Right kidney (tissue), 1 donor: Measurements from ENCODE around the gene RGL3.
"Not testable (repeated sequence)": the region's sequence is repeated elsewhere in the genome, so short reads cannot be mapped to it uniquely, and the experiment has no call there.

Experiments
- DNase-seq: peaks from one replicate; pipeline ENCODE4 v3.0.0-alpha.2; 2016

RGL3 gene

GRCh38 chr19:11451327-11451870 lies 32.3 kb upstream of the RGL3 start:
- no peak for DNase-seq

GRCh38 chr19:11450570-11451326 lies 31.6 kb upstream of the RGL3 start:
- DNase-seq, result no peak

GRCh38 chr19:11448923-11449554 lies 29.9 kb upstream of the RGL3 start:
- no peak for DNase-seq

GRCh38 chr19:11448410-11448809 lies 29.3 kb upstream of the RGL3 start:
- no peak for DNase-seq

- no peak for DNase-seq
Observed at GRCh38 chr19:11447347-11448262, 28.5 kb upstream of the RGL3 start.

- DNase-seq, result peak; percentile 39
Observed at GRCh38 chr19:11446652-11447301, 27.7 kb upstream of the RGL3 start.

- no peak for DNase-seq
Observed at GRCh38 chr19:11446271-11446651, 27.1 kb upstream of the RGL3 start.

- no peak for DNase-seq
Observed at GRCh38 chr19:11445141-11445540, 26.0 kb upstream of the RGL3 start.

- DNase-seq, result no peak
Observed at GRCh38 chr19:11444059-11444458, 24.9 kb upstream of the RGL3 start.

- DNase-seq, result no peak
Observed at GRCh38 chr19:11437955-11438354, 18.8 kb upstream of the RGL3 start.

- DNase-seq, result no peak
Observed at GRCh38 chr19:11435833-11436313, 16.8 kb upstream of the RGL3 start.

GRCh38 chr19:11435057-11435832 lies 16.1 kb upstream of the RGL3 start, which contains the start of the genes ODAD3 and PRKCSH:
TSS of gene ODAD3 (minus strand) at chr19:11435121. CDS start at chr19:11435016, 105 bp downstream.
TSS of gene PRKCSH (plus strand) at chr19:11435635. CDS start at chr19:11436118, 483 bp downstream.
- peak; percentile 93 for DNase-seq

GRCh38 chr19:11434703-11435056 lies 15.6 kb upstream of the RGL3 start:
- no peak for DNase-seq

- DNase-seq, result not testable (repeated sequence)
Observed at GRCh38 chr19:11433526-11433925, 14.4 kb upstream of the RGL3 start.

- DNase-seq, result no peak
Observed at GRCh38 chr19:11426656-11427055, 7.5 kb upstream of the RGL3 start.

- no peak for DNase-seq
Observed at GRCh38 chr19:11425719-11426457, 6.8 kb upstream of the RGL3 start.

- DNase-seq, result no peak
Observed at GRCh38 chr19:11423791-11424181, 4.7 kb upstream of the RGL3 start.

GRCh38 chr19:11423164-11423790 lies 4.2 kb upstream of the RGL3 start:
- no peak for DNase-seq

GRCh38 chr19:11422163-11423065 lies 3.3 kb upstream of the RGL3 start:
- DNase-seq, result peak; percentile 70
